Measurements from ENCODE around the gene PRKCZ. TPM values are rescaled to one million over a fixed set of nuclear protein-coding genes. Genes with fewer than 3 reads are reported as not detected.

PRKCZ gene
- total and polyA plus RNA-seq, 11 donors, result 12.5 to 20.7 (median 16.5) TPM

DNA sequence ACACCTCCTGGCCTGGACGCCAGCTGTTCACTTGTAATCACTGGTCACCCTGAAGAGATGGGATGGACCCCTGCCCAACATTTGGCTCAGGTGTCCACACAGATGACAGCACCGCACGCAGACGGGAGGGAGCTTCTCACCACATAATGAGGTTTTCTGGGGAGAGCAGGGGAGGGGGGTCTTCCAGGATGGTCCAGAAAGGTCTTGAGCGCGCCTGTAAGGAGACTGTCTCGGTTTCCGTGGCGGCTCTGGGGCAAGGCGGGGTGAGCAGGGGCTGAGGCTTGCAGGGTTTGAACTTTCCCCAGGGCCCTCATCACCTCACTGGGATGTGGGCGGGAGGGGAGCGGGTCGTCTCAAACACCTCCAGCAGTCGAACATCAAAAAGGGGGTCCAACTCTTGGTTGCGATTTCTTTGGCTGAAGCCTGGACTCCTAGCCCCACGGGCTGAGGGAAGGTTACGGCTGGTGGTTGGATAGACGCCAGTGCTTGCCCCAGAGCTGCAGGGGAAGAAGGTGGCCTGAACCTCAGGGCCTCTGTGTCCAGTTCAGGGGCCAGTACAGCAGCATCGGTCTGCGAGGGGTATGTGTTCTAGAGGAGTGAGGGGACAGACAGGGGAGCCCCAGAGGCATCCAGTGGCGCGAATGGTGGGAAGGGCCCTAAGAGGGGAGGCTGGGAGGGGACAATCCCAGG is 53.8 kb downstream of the PRKCZ start:
- WGBS, 4 donors, result 80 to 92% (median 84%) methylated on average over 22 of the region's 22 CpGs
- Histone ChIP-seq H3K4me3 (no peak overlapping the region), H3K27ac (no peak overlapping the region), H3K9me3 (no peaks in the 10 kb centered on the region), H3K36me3 (no peaks in the 10 kb centered on the region), H3K27me3 (no peaks in the 10 kb centered on the region), H3K4me1 (peaks cover 0 to 4% (median 0%) of the 10 kb centered on the region in 12 donors)
- TF ChIP-seq, protein P1, sequence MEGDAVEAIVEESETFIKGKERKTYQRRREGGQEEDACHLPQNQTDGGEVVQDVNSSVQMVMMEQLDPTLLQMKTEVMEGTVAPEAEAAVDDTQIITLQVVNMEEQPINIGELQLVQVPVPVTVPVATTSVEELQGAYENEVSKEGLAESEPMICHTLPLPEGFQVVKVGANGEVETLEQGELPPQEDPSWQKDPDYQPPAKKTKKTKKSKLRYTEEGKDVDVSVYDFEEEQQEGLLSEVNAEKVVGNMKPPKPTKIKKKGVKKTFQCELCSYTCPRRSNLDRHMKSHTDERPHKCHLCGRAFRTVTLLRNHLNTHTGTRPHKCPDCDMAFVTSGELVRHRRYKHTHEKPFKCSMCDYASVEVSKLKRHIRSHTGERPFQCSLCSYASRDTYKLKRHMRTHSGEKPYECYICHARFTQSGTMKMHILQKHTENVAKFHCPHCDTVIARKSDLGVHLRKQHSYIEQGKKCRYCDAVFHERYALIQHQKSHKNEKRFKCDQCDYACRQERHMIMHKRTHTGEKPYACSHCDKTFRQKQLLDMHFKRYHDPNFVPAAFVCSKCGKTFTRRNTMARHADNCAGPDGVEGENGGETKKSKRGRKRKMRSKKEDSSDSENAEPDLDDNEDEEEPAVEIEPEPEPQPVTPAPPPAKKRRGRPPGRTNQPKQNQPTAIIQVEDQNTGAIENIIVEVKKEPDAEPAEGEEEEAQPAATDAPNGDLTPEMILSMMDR (IDR thresholded peaks at IDR 0.05), result no peak
- no peak for TF ChIP-seq POLR2A (IDR thresholded peaks at IDR 0.05)
- peak in 1 of 5 donors; percentile 48 for DNase-seq
- no peak for ATAC-seq
- intact Hi-C loops (cut with DNase I), result no loop called here

DNA sequence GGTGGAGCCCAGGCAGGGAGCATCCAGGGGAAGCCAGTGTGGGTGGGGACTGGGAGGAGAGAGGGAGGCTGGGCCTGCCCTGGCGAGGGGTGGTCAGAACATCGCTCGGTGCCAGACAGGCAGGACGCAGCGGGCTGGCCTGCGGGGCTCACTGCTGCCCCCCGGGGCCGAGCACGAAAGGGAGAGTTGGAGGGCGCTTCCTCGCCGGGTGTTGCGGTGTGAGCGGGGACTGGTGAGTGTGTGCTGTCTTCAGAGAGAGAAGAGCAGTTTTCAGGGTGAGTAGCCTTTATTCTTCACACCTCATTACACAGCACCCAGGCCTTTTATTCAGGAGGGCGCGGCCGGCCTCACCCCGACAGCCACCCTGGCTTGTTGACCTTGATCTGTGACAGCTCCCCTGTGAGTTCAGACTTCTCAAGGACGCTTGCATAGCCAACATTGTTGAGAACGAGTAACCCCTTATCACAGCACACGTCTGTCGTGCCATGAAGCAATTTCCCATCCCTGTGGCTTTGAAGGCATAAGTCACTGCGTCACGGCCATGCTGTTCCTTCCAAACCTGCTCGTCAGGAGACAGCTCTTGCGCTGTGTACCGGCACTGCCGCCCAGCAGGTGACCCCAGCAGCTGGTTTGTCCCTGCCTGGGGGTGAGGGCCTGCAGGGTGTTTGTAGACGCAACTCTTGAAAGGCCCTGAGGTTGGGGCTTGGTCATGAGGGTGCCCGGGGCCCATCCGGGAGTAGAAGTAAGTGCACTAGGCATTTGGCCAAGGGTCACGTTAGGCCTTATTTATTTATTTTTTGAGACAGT is 54.6 kb downstream of the PRKCZ start:
- Histone ChIP-seq H3K4me3 (no peak overlapping the region), H3K4me1 (peaks cover 0 to 4% (median 0%) of the 10 kb centered on the region in 12 donors), H3K27ac (no peak overlapping the region), H3K27me3 (no peaks in the 10 kb centered on the region), H3K9me3 (no peaks in the 10 kb centered on the region), H3K36me3 (no peaks in the 10 kb centered on the region)
- peak in 2 of 4 donors; percentile 10 to 34 for ATAC-seq
- peak in 1 of 5 donors; percentile 56 for DNase-seq
- 53 to 66% (median 56%) methylated on average over 22 to 32 of the region's 32 CpGs for WGBS, 4 donors
- TF ChIP-seq POLR2A (IDR thresholded peaks at IDR 0.05), result no peak
- TF ChIP-seq, protein P1 (IDR thresholded peaks at IDR 0.05), result no peak
- intact Hi-C loops (cut with DNase I), result no loop called here

DNA sequence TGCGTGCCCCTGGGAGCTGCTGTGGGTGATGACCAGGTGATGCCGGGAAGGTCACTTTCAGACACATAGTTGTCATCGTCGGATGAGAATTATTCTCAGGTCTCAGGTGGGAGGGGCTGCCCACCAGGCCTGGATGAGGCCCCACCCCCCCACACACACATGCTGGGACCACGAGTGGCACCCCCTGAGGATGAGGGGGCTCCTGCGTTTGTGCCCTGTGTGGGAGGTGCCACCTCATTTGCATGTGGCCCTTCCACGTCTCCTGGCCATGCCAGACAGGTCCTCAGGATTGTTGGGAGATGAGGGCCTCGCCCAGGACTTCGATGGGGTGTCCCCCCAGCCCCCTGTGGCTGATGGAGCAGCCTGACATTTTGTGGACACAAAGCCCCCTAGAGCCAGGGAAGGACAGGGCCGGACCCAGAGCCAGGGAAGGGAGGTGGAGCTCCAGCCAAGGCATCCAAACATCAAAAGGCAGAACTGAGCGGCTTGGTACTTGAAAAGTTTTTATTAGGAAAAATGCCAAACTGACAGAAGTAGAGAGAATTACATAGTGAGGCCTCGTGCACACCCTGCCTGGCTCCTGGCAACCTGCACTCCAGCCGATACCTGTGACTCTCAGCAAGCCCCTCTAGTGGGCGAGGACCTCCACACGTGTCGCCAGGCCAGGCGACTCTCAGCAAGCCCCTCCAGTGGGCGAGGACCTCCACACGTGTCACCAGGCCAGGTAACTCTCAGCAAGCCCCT is 55.7 kb downstream of the PRKCZ start:
- no peak overlapping the region for H3K27ac ChIP-seq
- no peak for ATAC-seq
- peak in 2 of 5 donors; percentile 13 to 28 for DNase-seq

More for the DNA sequence above, 55.7 kb downstream of the PRKCZ start:
- WGBS, 4 donors, result 84 to 89% (median 87%) methylated on average over 19 of the region's 19 CpGs
- intact Hi-C loops (cut with DNase I), result no loop called here
- H3K4me1 ChIP-seq, result peaks cover 0 to 4% (median 0%) of the 10 kb centered on the region in 12 donors
- H3K4me3 ChIP-seq, result no peak overlapping the region
- no peaks in the 10 kb centered on the region for H3K9me3 ChIP-seq
- H3K36me3 ChIP-seq, result no peaks in the 10 kb centered on the region
- TF ChIP-seq, protein P1 (IDR thresholded peaks at IDR 0.05), result no peak
- TF ChIP-seq POLR2A (IDR thresholded peaks at IDR 0.05), result no peak
- no peaks in the 10 kb centered on the region for H3K27me3 ChIP-seq

Measured in heart left ventricle (tissue), 16 donors.